Left lung (tissue), 10 donors: Measurements from ENCODE around the gene TP53RK. TPM values are rescaled to one million over a fixed set of nuclear protein-coding genes. Genes with fewer than 3 reads are reported as not detected.

Experiments used
- ATAC-seq: fragments of 200-7000 bp; cut with Tn5 transposase; one replicate; pipeline ENCODE4 v1.9.1; 2020; ENCODE audit warnings: moderate library complexity
- DNase-seq, 4 donors: peaks; one replicate each; pipeline ENCODE4 v3.0.0-alpha.2; 2013 to 2020
- H3K27ac ChIP-seq, 2 donors: fragments of 200-600 bp; sonication (generic) in 1 of 2; one replicate each; pipeline versions ENCODE4 v1.5.0 to v1.8.0; 2020 to 2021
- H3K27me3 ChIP-seq, 2 donors: fragments of 200-600 bp; sonication (generic) in 1 of 2; one replicate each; pipeline versions ENCODE4 v1.5.0 to v1.8.0; 2020 to 2021
- H3K36me3 ChIP-seq, 2 donors: fragments of 200-600 bp; sonication (generic) in 1 of 2; one replicate each; pipeline versions ENCODE4 v1.5.0 to v1.8.0; 2020 to 2021
- H3K4me1 ChIP-seq, 2 donors: fragments of 200-600 bp; one replicate each; pipeline ENCODE4 v1.8.0; 2021
- H3K4me3 ChIP-seq, 2 donors: fragments of 200-600 bp; sonication (generic) in 1 of 2; one replicate each; pipeline versions ENCODE4 v1.5.0 to v1.8.0; 2020 to 2021; ENCODE audit warnings: mild to moderate bottlenecking in 1 of 2
- H3K9me3 ChIP-seq, 2 donors: fragments of 200-600 bp; sonication (generic) in 1 of 2; one replicate each; pipeline versions ENCODE4 v1.5.0 to v1.8.0; 2020 to 2021
- intact Hi-C, 2 donors: fragments of 100-400 bp; cut with DNase I; formaldehyde crosslinking; loops; one replicate each; pipeline versions ENCODE4 v1.11.2 to v1.14.2; 2022
- polyA plus RNA-seq, 6 donors: library from polyadenylated mRNA; unstranded; fragments of 120-200 nt; gene quantifications; one replicate each; pipeline ENCODE4 v1.2.1, GENCODE V29; 2013; ENCODE audit not compliant: insufficient read length in 6 of 6
- total RNA-seq, 2 donors: library from RNA; stranded (reverse); fragmentation: NEBNext Ultra II Directional; extraction: Animal tissue kit (Norgen Biotek cat#: 25700); gene quantifications; one replicate each; pipeline ENCODE4 v1.2.1, GENCODE V29; 2021
- TF ChIP-seq, protein P1 (sequence below), 2 donors: fragments of 200-600 bp; sonication (generic) in 1 of 2; IDR thresholded peaks; one replicate each; pipeline versions ENCODE4 v1.5.0 to v1.8.0; 2021; ENCODE audit warnings: antibody characterized with exemption in 2 of 2
- donor health status: DM: no; HTN: yes; CAD: no.
- donor health status: DM: no; HTN: no; CAD: no.

TP53RK gene
- total and polyA plus RNA-seq, 8 donors, result 9.6 to 19.9 (median 14.0) TPM

DNA sequence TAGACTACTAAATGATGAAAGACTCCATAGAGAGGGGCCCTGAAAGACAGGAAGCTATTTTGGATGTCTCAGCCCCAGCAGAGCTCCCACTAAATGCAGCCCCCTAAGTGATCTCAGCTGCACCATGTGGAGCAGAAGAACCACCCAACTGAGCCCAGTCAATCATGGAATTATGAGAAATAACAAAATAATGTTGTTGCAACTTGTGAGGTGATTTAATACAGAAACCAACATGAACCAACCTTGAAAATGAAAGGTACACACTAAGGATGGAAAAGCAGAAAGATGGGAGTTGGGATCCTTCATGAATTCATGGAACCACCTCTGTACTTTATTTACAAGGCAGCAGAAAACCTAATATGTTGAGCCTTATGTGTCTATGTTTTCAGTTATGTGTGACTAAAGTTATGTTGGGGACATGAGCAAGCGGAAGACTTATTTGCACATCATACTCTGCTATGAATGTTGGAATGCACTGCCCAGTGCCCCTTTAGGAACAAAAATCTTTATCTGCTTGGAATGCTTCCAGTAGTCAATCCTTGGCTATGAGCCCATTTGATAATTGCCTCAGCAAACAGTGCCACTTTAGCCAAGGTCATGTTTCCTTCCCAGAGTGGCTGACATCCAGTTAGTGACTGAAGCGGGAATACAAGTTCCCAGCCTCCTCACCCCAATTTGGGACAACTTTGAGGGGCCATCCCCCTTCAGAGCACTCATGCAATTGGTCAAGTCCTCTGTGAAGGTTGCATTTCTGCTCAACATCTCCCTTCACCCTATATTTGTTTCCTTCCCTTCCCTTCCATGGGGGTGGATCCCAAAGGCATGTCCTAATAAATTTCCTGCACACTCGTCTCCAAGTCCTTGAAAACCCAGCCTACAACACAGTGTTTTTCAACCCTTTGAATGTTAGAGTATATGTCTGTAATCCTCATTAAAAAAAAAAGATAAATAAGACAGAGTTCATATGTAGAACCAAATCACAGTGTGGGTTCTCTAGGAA, 18.4 kb downstream of the TP53RK start:
- no peak for ATAC-seq
- TF ChIP-seq, protein P1, sequence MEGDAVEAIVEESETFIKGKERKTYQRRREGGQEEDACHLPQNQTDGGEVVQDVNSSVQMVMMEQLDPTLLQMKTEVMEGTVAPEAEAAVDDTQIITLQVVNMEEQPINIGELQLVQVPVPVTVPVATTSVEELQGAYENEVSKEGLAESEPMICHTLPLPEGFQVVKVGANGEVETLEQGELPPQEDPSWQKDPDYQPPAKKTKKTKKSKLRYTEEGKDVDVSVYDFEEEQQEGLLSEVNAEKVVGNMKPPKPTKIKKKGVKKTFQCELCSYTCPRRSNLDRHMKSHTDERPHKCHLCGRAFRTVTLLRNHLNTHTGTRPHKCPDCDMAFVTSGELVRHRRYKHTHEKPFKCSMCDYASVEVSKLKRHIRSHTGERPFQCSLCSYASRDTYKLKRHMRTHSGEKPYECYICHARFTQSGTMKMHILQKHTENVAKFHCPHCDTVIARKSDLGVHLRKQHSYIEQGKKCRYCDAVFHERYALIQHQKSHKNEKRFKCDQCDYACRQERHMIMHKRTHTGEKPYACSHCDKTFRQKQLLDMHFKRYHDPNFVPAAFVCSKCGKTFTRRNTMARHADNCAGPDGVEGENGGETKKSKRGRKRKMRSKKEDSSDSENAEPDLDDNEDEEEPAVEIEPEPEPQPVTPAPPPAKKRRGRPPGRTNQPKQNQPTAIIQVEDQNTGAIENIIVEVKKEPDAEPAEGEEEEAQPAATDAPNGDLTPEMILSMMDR (IDR thresholded peaks at IDR 0.05), result no peak
- no peaks in the 10 kb centered on the region for H3K27me3 ChIP-seq
- H3K4me1 ChIP-seq, result no peaks in the 10 kb centered on the region
- intact Hi-C loops, result no loop called here
- DNase-seq, result no peak
- H3K9me3 ChIP-seq, result peaks cover 0 to 19% of the 10 kb centered on the region in 2 donors
- no peak overlapping the region for H3K4me3 ChIP-seq
- H3K36me3 ChIP-seq, result no peaks in the 10 kb centered on the region
- H3K27ac ChIP-seq, result no peak overlapping the region

DNA sequence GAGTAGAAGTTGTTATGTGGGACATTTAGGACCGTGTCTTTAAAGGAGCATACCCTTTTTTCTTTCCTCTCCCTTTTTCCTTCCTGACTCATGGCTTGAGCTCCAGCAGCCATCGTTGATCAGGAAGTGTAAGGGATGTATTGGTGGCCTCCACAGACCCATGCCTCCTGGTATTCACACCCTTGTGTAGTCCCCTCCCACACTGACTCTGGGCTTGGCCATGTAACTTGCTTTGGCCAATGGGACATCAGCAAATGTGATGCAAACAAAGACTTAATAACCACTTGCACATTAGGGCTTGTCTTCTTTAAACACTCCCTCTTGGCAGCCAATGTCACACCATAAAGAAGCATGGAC, 19.0 kb downstream of the TP53RK start:
- TF ChIP-seq, protein P1 (IDR thresholded peaks at IDR 0.05), result no peak
- no peaks in the 10 kb centered on the region for H3K27me3 ChIP-seq
- ATAC-seq (no peak), DNase-seq (no peak)
- no peak overlapping the region for H3K4me3 ChIP-seq
- no peaks in the 10 kb centered on the region for H3K36me3 ChIP-seq
- intact Hi-C loops, result no loop called here
- no peaks in the 10 kb centered on the region for H3K4me1 ChIP-seq
- H3K27ac ChIP-seq, result no peak overlapping the region
- H3K9me3 ChIP-seq, result peaks cover 0 to 19% of the 10 kb centered on the region in 2 donors

DNA sequence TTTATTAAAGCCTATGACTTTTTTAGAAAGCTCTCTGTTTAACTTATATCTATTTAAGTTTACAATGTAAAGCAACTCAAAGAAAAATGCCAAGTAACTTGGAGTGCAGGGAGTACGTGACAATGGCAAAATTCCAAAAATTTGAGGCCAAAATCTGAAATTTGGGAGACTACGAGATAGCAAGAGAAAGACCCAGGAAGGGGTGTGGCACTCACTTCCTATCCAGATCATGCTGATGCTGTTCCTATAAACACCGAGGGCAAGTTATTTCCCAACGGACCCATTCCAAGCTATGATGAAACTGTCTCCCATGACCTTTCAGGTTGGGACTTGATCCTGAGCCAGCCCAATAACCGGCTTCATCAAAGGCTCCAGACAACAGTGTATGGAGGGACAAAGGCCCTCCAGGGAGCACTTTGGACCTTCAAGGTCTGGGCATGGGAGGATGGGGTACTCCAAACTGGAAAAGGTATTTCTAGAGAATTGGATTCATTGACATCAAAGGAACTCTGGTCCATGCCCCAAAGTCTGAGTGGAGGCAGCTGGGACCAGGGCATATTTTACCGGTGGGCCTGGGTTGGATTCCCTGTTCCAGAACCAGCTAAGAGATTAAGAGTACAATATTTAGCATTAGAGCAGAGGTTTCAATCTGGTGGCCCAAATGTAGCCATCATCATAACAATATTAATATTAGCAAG, 22.3 kb downstream of the TP53RK start:
- DNase-seq, result no peak
- no peak for ATAC-seq
- H3K36me3 ChIP-seq, result no peaks in the 10 kb centered on the region
- intact Hi-C loops, result no loop called here
- TF ChIP-seq, protein P1 (IDR thresholded peaks at IDR 0.05), result no peak
- H3K9me3 ChIP-seq, result peaks cover 0 to 17% of the 10 kb centered on the region in 2 donors
- no peaks in the 10 kb centered on the region for H3K4me1 ChIP-seq
- no peak overlapping the region for H3K4me3 ChIP-seq
- no peak overlapping the region for H3K27ac ChIP-seq
- no peaks in the 10 kb centered on the region for H3K27me3 ChIP-seq

DNA sequence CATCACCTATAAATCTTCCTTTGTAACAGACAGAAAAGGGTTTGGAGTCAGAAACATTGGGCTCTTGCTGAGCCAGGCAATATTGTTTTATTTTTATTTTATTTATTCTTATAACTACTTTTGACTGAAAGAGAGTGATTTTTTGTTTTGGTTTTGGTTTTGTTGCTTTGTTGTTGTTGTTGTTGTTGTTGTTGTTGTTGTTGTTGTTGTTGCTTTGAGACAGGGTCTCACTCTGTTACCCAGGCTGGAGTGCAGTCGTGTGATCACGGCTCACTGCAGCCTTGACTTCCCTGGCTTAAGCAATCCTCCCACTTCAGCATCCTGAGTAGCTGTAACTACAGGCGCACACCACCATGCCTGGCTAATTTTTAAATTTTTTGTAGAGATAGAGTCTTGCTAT, 22.9 kb downstream of the TP53RK start:
- DNase-seq (no peak), ATAC-seq (no peak)
- Histone ChIP-seq H3K27me3 (no peaks in the 10 kb centered on the region), H3K36me3 (no peaks in the 10 kb centered on the region), H3K4me3 (no peak overlapping the region), H3K27ac (no peak overlapping the region), H3K9me3 (peaks cover 0 to 15% of the 10 kb centered on the region in 2 donors), H3K4me1 (no peaks in the 10 kb centered on the region)
- intact Hi-C loops, result no loop called here
- TF ChIP-seq, protein P1 (IDR thresholded peaks at IDR 0.05), result no peak

DNA sequence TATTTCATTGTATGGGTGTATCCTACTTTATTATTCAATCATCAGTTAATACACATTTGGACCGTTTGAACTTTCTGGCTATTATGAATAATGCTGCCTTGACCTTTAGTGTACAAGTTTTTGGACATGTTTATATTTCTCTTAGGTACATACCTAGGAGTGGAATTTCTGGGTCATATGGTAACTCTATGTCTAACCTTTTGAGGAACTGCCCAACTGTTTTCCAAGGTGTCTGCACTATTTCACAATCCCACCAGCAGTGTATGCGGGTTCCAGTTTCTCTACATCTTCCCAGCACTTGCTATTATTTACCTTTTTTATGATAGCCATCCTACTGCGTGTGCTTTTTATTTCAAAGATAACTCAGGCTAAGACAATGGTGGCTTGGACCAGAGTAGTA, 23.6 kb downstream of the TP53RK start:
- intact Hi-C loops, result no loop called here
- Histone ChIP-seq H3K27me3 (no peaks in the 10 kb centered on the region), H3K36me3 (no peaks in the 10 kb centered on the region), H3K27ac (no peak overlapping the region), H3K4me1 (no peaks in the 10 kb centered on the region), H3K4me3 (no peak overlapping the region), H3K9me3 (peaks cover 0 to 8% of the 10 kb centered on the region in 2 donors)
- ATAC-seq, result no peak
- DNase-seq, result no peak
- TF ChIP-seq, protein P1 (IDR thresholded peaks at IDR 0.05), result no peak
